Inflammatory macrophage treated with lipopolysaccharide for 4 hours (primary cell): ENCODE data around the gene SCP2.
"Not testable (repeated sequence)": the region's sequence is repeated elsewhere in the genome, so short reads cannot be mapped to it uniquely, and the experiment has no call there.

ENCODE experiments used
- DNase-seq: peaks from one replicate; pipeline ENCODE4 v3.0.0-alpha.2; 2020

SCP2 gene

GRCh38 chr1:52917156-52917555, 9.9 kb upstream of the SCP2 start:
- DNase-seq: no peak

DNA sequence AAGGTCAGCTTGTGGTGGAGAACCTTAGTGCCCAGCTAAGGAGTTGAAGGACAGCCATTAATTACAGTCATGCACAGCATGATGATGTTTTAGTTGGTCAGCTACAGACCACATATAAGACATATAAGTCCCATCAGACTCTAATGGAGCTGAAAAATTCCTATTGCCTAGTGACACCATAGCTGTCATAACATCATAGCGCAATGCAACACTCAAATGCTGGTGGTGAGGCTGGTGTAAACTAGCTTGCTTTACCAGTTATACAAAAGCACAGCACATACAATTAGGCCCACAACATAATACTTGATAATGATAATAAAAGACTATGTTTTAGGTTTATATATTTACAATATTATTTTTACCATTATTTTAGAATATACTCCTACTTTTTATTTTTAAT, 9.5 kb upstream of the SCP2 start:
- DNase-seq: no peak

GRCh38 chr1:52918201-52918600, 8.9 kb upstream of the SCP2 start:
- DNase-seq: no peak

DNA sequence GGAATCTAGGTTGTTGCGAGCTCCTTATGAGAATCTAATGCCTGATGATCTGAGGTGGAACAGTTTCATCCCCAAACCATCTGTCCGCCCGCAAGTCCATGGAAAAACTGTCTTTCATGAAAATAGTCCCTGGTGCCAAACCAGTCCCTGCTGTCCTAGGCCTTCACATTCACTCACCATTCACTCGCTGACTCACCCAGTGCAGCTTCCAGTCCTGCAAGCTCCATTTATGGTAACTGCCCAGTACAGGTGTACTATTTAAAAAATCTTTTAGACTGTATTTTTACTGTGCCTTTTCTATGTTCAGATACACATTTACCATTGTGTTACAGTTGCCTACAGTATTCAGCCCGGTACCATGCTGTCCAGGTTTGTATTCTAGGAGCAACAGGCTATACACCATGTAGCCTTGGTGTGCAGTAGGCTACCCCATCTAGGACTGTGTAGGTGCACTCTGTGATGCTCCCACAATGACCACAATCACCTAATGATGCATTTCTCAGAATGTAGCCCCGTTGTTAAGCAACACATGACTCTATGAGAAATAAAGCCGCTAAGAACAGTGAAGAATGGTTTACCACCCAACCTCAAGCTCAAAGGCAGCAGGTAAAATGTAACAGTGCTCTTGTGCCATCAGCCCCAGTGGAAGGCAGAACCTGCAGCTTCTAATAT, 7.9 kb upstream of the SCP2 start:
- DNase-seq: no peak

- no peak for DNase-seq
Measured at GRCh38 chr1:52919723-52920483, 7.2 kb upstream of the SCP2 start.

DNA sequence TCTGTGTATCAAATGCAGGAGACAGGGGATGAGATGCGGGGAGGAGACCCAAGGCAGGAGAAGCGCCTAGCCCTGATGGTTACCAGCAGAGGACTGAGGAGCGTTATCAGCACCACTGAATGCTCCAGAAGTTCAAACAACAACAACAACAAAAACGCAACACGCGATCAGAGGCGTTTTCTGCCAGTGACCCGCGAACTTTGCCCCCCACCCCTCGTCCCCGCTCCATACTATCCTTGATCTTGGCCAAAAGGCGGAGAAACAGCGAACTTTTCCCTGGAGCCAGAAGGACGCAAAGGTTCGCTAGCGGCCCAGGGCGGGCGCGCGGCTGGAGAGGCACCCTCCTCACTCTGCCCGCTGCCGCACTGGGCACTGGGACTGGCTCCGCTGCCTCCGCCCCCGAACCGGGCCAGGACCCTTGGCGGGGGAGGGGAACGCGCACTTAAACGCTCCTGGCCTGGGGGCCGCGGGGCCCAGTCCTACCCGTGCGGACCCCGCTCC, 6.2 kb upstream of the SCP2 start:
- DNase-seq: no peak

- DNase-seq: no peak
Measured at GRCh38 chr1:52925571-52926005, 1.5 kb upstream of the SCP2 start.

- no peak for DNase-seq
Measured at GRCh38 chr1:52926864-52927211, 238 bp upstream of the SCP2 start.

DNA sequence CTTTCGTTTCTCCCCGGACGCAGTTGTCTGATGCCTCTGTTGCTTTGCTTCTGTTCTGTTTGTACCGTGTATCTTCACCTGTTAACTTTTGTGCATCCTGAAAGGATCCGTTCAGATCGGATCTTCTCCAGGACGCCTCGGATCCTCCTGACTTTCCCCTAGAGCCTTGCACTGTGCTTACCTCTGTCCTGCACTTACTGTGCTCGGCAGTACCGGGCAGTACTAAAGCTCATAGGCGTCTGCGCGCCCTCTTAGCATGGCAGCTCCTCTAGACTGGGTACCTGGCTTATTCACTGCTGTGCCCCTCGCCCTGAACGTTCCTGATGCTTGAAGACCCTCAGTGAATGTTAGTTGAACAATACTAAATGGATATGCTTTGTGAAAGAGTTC, 934 bp downstream of the SCP2 start:
- no peak for DNase-seq

DNA sequence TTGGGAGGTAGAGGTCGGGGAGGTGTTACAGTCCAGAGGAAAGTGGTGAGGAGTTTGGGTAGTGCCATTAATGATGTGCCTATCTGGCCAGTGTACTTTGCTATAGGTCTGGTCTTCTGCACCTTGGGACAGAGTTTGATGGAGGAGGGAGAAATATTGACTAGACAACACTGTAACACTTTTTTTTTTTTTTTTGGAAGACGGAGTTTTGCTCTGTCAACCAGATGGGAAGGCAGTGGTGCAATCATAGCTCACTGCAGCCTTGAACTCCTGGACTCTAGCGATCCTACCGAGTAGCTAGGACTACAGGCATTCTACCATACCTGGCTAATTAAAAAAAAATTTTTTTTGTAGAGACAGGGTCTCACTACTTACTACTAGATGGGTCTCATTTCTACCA, 1.9 kb downstream of the SCP2 start:
- no peak for DNase-seq

- DNase-seq: no peak
Measured at GRCh38 chr1:52937433-52938182, 10.5 kb downstream of the SCP2 start.

DNA sequence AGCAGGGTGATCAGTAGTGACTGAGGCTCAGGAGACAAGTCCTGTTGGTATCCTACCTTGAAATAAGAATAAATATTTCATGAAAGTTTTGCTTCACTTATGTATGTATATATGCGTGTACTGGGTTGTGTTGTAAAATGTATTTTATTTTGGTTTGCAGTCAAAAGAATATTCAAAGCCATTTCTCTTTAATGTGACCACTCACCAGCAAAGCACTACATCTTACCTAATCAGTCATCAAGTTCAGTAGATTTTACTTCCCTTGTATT, 11.0 kb downstream of the SCP2 start:
- no peak for DNase-seq

DNA sequence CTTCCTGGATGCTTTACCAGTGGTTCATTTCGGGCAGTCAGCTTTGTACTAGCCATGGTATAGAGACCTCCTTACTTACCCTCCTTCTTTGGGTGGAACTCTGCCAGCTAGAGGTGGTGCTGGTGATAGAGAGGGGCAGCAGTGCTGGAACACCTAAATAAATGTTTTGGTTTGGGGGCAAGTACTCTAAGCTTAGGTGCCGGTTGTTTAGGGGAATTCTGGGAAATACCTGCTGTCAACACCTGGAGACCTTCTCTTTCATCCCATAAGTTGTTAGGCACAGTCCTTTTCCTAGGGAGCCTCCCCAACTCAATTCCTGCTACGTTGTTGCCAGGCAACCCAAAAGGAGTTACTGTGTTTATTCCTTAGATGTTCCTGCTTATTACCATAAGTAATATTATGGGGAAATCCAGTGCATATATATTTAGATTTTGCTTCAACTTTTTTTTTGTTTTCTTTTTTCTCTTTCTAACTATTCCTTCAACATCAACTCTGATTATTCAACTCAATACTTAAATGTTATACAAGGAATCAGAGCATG, 16.9 kb downstream of the SCP2 start:
- no peak for DNase-seq

DNA sequence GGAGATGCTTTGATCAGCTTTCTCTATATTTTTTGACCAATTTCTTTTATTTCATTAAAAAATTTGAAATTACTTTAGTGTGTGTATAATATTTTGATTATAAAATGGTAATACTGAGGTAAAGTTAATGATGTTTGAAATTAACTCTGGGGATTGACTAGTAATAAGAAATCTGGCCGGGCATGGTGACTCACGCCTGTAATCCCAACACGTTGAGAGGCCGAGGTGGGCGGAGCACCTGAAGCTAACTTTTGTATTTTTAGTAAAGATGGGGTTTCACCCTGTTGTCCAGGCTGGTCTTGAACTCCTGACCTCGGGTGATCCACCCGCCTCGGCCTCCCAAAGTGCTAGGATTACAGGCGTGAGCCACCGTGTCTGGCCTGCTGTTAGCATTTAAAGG, 17.5 kb downstream of the SCP2 start:
- DNase-seq: no peak

DNA sequence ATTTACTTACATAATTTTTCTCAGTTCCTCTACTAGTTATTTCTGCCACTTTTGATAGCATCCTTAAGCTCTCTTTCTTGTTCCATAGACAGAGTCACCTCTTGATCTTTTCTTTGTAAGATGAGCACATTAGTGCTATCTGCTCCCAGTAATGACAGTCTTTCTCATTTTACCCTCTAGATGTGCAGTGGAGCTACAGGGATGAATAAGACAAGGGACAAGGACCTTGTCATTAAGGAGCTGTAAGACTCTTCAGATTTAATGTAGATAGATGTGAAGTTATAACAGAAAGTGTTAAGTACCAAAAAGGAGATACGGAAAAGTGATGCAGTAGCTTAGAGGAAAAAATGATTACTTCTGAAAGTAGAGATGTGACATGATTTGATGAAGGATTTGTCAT, 20.4 kb downstream of the SCP2 start:
- DNase-seq: no peak

DNA sequence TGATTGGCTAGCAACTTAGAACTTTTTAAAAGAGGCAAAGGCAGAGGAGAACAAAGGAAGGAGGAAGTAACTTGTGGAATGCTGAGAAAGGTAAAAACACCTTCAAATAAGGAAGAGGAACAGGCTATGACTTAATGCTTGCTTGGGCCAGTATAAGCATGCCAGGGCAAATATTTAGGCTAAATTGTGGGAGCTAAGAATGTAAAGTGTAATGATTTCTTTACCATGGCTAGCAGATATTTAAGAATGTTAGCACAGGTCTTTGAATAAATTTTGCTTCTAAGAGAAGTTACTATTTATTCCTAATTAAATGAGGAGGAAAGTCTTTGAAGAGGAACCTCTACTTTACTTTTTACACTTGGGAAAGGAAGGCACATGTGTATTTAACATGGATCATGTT, 22.5 kb downstream of the SCP2 start:
- DNase-seq: not testable (repeated sequence)

DNA sequence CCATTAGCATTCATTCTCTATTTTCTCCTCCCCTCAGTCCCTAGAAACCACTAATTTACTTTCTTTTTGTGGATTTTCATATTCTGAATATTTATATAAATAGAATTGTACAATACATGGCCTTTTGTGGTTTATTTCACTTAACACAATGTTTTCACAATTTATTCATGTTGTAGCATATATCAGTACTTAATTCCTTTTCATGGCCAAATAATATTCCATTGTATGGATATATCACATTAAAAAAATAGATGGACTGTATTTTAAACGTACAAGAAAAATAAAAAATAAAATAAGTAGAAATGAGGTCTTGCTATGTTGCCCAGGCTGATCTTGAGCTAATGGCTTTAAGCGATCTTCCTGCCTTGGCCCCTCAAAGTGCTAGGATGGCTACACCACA, 25.0 kb downstream of the SCP2 start:
- DNase-seq: no peak

DNA sequence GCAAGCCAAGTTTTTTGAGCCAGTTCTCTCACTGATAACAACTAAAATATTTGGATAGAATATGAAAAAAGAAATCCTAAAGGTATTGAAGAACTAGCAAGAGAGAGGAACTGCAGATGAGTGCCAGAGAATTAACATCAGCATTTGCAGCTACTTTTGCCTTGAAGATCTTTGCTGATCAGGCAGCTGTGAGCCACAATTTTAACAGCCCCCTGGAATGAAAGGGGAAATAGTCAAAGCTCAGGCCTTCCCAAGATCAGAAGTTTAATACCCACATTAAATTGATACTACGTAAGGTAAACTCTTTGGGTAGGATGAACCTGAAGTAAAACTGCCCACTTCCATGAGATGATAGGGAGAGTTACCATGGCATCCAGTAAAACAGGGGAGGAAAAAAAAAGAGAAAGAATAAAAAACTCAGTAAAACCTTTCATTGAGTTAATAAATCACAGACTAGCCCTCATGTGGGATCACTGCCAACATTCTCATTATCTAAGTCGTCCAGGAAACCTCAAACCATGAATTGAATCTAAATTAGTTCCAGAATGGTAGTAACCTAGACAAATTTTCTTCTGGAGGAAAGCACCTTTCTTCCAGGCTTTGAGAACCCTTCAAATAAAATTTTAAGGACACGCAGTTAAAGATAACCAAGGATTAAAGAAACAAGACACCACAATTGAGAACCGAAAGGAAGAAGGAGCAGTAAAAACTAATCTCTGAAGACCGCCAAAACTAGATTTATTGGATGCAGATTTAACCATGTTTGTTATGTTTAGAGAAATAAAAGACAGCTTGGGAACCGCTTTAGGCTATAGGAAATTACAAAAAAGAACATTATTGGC, 28.3 kb downstream of the SCP2 start:
- DNase-seq: no peak

DNA sequence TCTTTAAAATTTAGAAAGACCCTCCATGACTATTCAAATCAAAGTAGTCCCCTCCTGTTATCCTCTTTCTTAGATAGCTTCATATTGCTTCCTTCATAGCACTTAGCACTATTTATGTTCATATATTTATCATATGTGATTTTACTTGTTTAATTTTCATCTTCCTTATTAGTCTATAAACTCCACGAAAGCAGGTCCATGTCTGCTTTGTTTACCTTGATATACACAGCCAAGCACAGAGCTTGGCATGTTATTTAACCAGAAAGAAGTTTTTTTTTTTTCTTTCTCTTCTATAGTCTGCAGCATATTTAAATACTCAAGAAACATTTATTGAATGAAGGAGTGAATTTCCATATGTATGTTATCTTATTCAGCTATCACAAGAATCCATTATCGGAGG, 36.0 kb downstream of the SCP2 start:
- no peak for DNase-seq

DNA sequence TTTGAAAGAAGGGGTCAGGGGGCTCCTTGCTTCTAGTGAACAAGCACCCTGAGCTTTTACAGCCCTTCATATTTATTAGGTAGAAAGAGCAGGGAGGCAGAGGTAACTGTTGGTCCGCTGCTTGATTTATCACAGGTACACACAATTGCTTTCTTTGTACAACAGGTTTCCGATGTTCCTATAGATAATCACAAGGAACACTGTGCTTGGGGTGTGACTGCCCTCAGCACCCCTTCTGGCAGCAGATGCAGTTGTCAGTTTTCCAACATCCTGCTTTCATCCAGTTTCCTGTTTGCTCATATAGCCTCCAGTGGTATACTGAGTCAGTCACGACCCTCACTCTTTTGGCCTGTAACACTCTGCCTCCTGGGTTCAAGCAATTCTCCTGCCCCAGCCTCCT, 40.6 kb downstream of the SCP2 start:
- no peak for DNase-seq

DNA sequence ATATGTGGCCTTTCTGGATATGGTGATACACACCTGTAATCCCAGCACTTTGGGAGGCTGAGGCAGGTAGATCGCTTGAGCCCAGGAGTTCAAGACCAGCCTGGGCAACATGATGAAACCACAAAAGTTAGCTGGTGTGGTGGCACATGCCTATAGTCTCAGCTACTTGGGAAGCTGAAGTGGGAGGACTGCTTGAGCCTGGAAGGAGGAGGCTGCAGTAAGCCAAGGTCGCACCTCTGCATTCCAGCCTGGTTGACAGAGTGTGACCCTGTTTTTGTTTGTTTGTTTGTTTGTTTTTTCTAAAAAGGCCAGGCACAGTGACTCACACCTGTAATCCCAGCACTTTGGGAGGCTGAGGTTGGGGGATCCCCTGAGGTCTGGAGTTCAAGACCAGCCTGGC, 42.2 kb downstream of the SCP2 start:
- not testable (repeated sequence) for DNase-seq

DNA sequence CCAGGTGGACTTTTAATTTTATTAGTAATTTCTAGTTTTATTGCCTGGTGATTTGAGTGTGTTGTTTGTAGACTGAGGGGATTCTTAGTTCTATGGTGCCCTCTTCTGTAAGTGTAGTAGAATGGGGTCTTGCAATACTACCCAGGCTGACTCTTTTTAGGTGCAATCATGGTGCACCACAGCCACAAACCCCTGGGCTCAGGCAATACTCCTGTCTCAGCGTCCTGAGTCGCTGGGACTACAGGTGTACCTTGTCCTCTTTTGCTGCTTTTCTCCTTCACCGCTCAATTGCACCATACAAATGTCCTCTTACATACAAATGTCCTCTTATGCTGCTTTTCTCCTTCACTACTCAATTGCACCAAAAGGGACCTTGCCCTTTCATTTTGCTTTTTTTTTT, 43.1 kb downstream of the SCP2 start:
- DNase-seq: no peak

DNA sequence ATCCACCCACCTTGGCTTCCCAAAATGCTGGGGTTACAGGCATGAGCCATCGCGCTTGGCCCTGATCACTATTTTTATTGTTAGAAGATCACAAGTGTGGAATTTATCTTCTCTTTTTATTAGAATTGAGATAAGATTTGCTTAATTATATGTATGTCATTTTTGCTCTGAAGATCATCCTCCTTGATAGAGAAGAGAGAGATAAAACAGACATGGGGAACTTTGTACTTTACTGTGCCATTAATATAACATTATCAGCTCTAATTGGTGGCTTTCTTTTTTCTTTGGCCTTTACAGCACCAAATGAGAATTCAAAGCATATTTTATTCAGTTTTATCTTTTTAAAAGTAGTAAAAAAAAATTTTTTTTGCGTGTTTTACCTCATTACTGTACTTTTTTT, 46.8 kb downstream of the SCP2 start:
- DNase-seq: no peak
